SU-DHL-6 (cell line): Measurements from ENCODE around the gene PSMF1.

Source experiments
- EZH2phosphoT487 ChIP-seq: fragments of 200-600 bp; sonication (generic), shearing (Covaris generic); conservative IDR thresholded peaks from 2 replicates; pipeline ENCODE4 v1.6.1; 2018; ENCODE audit warnings: mild to moderate bottlenecking, antibody characterized with exemption, low read length, moderate library complexity, mixed read lengths
- TF ChIP-seq, protein P1 (sequence below): fragments of 200-600 bp; sonication (generic); IDR thresholded peaks from one replicate; pipeline ENCODE4 v1.5.1; 2017; ENCODE audit warnings: antibody characterized with exemption, mild to moderate bottlenecking, low read length, moderate library complexity; ENCODE audit not compliant: insufficient read depth, poor library complexity, severe bottlenecking

DNA sequence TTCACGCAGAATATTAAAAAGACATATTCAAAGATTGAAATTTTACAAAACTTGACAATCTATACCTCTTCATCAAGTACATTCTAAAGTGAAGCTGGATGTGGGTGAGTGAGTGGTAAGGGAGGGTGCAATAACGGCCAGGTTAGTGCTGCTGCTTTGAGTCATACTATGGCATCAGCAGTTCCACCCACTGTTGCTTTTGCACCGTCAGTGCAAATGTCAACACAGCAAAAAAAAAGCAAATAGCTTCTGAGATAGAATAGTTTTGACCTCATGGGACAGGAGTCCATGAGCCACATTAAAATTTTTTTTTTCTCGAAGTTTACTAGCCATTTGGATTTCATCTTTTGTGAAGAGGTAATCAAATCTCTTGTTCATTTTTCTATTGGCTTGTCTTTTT lies 31.8 kb downstream of the PSMF1 start:
- TF ChIP-seq, protein P1, sequence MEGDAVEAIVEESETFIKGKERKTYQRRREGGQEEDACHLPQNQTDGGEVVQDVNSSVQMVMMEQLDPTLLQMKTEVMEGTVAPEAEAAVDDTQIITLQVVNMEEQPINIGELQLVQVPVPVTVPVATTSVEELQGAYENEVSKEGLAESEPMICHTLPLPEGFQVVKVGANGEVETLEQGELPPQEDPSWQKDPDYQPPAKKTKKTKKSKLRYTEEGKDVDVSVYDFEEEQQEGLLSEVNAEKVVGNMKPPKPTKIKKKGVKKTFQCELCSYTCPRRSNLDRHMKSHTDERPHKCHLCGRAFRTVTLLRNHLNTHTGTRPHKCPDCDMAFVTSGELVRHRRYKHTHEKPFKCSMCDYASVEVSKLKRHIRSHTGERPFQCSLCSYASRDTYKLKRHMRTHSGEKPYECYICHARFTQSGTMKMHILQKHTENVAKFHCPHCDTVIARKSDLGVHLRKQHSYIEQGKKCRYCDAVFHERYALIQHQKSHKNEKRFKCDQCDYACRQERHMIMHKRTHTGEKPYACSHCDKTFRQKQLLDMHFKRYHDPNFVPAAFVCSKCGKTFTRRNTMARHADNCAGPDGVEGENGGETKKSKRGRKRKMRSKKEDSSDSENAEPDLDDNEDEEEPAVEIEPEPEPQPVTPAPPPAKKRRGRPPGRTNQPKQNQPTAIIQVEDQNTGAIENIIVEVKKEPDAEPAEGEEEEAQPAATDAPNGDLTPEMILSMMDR, result no peak
- no peak for TF ChIP-seq EZH2phosphoT487
